ENCODE measurements around the gene TRIO. TPM values are rescaled to one million over a fixed set of nuclear protein-coding genes. Genes with fewer than 3 reads are reported as not detected.
A peak's percentile ranks its signal among the peaks of the same experiment; 100 is the strongest.

TRIO gene
- polyA plus RNA-seq, 3 donors = 1.7 to 45.8 (median 2.1) TPM

DNA sequence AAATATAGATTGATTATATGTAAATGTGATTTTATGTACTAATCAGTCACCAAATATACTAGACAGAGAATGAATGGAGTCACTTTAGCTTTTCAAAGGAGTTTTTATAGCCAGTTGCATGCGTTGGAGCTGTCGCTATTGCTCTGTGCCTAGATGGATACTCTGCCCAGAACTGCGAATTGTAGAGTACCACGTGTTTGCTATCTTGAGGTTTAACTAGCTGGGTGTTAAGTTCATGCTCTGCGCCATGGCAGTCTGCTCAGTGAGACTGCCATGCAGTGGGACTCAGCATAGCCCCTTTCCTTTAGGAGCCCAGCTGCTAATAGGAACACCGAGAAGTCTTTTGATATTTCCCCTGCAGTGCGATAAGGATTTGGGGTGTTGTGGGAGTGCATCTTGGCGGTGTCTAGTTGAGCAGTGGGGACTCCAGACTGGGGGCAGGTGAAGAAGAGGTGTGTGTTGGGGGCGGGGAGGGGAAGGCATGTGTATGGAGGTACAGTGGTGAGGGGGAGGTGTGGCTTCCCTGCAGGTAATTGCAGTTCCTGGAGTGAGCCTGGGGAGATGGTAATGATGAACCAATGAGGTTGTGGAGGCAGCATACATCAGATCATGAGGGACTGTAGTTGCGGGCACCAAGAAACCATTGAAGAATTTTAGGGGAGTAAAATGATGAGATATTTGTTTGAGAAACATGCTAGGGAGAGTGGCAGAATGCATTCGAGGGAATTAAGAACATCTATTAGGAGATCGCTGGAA is 118.9 kb downstream of the TRIO start:
- Histone ChIP-seq H4K20me1 (ENCODE audit: insufficient read depth, low read length) (peaks cover 93% of the 10 kb centered on the region), H3K27me3 (ENCODE audit: control insufficient read depth in 2 of 2, insufficient read depth in 2 of 2, low read length in 2 of 2) (no peaks in the 10 kb centered on the region), H3K79me2 (ENCODE audit: insufficient read depth, low read length) (peaks cover 58% of the 10 kb centered on the region), H3K9me3 (replicated peaks in 1 of 2; ENCODE audit: control insufficient read depth in 1 of 2, insufficient read depth in 1 of 2, low read length in 2 of 2) (no peaks in the 10 kb centered on the region), H3K36me3 (replicated peaks in 1 of 2; ENCODE audit: control insufficient read depth in 1 of 2, insufficient read depth in 2 of 2, low read length in 2 of 2) (no peaks in the 10 kb centered on the region), H3K4me1 (ENCODE audit: control insufficient read depth in 1 of 2, insufficient read depth in 2 of 2, low read length in 2 of 2) (peaks cover 9 to 14% of the 10 kb centered on the region in 2 donors), H3K4me3 (replicated peaks in 1 of 3; ENCODE audit: low read depth in 2 of 3, low read length in 3 of 3) (no peak overlapping the region), H3K4me2 (replicated peaks; ENCODE audit: extremely low read depth, low read length, poor library complexity, severe bottlenecking) (no peak overlapping the region), H2AFZ (ENCODE audit: insufficient read depth, low read depth, low read length, poor library complexity, severe bottlenecking) (no peak overlapping the region), H3K27ac (ENCODE audit: low read depth in 1 of 2, low read length in 2 of 2) (no peak overlapping the region), H3K9ac (ENCODE audit: insufficient read depth, low read length, poor library complexity, severe bottlenecking) (no peak overlapping the region)
- intact Hi-C loops (cut with micrococcal nuclease) = no loop called here
- H3K4me3 Mint-ChIP-seq = no peak overlapping the region
- no peak for DNase-seq
- H3K4me1 Mint-ChIP-seq = peaks cover 33% of the 10 kb centered on the region
- H3K36me3 Mint-ChIP-seq = no peaks in the 10 kb centered on the region
- no peak overlapping the region for H3K27ac Mint-ChIP-seq
- no peaks in the 10 kb centered on the region for H3K9me3 Mint-ChIP-seq
- 94% methylated on average over 12 of the region's 12 CpGs for WGBS (ENCODE audit: insufficient coverage)
- TF ChIP-seq, protein P1, sequence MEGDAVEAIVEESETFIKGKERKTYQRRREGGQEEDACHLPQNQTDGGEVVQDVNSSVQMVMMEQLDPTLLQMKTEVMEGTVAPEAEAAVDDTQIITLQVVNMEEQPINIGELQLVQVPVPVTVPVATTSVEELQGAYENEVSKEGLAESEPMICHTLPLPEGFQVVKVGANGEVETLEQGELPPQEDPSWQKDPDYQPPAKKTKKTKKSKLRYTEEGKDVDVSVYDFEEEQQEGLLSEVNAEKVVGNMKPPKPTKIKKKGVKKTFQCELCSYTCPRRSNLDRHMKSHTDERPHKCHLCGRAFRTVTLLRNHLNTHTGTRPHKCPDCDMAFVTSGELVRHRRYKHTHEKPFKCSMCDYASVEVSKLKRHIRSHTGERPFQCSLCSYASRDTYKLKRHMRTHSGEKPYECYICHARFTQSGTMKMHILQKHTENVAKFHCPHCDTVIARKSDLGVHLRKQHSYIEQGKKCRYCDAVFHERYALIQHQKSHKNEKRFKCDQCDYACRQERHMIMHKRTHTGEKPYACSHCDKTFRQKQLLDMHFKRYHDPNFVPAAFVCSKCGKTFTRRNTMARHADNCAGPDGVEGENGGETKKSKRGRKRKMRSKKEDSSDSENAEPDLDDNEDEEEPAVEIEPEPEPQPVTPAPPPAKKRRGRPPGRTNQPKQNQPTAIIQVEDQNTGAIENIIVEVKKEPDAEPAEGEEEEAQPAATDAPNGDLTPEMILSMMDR (IDR thresholded peaks at IDR 0.05) = no peak
- peaks cover 0 to 4% (median 1%) of the 10 kb centered on the region in 3 donors for H3K27me3 Mint-ChIP-seq (ENCODE audit: low read depth in 3 of 3)

DNA sequence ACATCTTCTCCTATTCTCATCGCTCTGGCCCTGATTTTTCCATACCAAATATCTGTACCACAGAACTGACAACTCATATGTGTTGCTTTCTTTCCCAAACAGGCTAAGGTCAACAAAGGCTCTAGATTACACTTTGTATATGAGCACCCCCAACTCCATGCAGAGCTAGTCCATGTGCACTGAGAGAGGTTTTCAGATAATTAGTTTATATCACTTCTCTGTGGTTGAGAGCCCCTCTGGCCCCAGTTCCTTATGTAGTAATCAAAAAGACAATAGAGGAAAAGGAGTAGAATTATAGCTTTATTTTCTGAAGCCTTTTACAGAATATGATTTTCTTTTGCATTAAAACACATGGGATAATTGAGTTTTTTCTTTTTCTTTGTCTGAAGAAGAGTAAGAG is 120.0 kb downstream of the TRIO start:
- H3K36me3 Mint-ChIP-seq = no peaks in the 10 kb centered on the region
- peak overlapping the region in 1 of 7 donors; percentile 65 for H3K27ac Mint-ChIP-seq

More for the DNA sequence above, 120.0 kb downstream of the TRIO start:
- peaks cover 90% of the 10 kb centered on the region for H4K20me1 ChIP-seq (ENCODE audit: insufficient read depth, low read length)
- TF ChIP-seq, protein P1 (IDR thresholded peaks at IDR 0.05) = no peak
- H3K79me2 ChIP-seq (ENCODE audit: insufficient read depth, low read length) = peaks cover 52% of the 10 kb centered on the region
- H3K36me3 ChIP-seq (replicated peaks in 1 of 2; ENCODE audit: control insufficient read depth in 1 of 2, insufficient read depth in 2 of 2, low read length in 2 of 2) = no peaks in the 10 kb centered on the region
- no peak overlapping the region for H3K4me3 Mint-ChIP-seq
- H3K4me1 ChIP-seq (ENCODE audit: control insufficient read depth in 1 of 2, insufficient read depth in 2 of 2, low read length in 2 of 2) = peaks cover 14 to 22% of the 10 kb centered on the region in 2 donors
- no peak overlapping the region for H2AFZ ChIP-seq (ENCODE audit: insufficient read depth, low read depth, low read length, poor library complexity, severe bottlenecking)
- WGBS (ENCODE audit: insufficient coverage) = 100% methylated on average over 1 of the region's 1 CpG
- peaks cover 41% of the 10 kb centered on the region for H3K4me1 Mint-ChIP-seq
- no peak overlapping the region for H3K4me2 ChIP-seq (replicated peaks; ENCODE audit: extremely low read depth, low read length, poor library complexity, severe bottlenecking)
- H3K27me3 ChIP-seq (ENCODE audit: control insufficient read depth in 2 of 2, insufficient read depth in 2 of 2, low read length in 2 of 2) = no peaks in the 10 kb centered on the region
- no peak overlapping the region for H3K9ac ChIP-seq (ENCODE audit: insufficient read depth, low read length, poor library complexity, severe bottlenecking)
- H3K27me3 Mint-ChIP-seq (ENCODE audit: low read depth in 3 of 3) = peaks cover 1 to 4% (median 2%) of the 10 kb centered on the region in 3 donors
- no peak overlapping the region for H3K27ac ChIP-seq (ENCODE audit: low read depth in 1 of 2, low read length in 2 of 2)
- H3K9me3 ChIP-seq (replicated peaks in 1 of 2; ENCODE audit: control insufficient read depth in 1 of 2, insufficient read depth in 1 of 2, low read length in 2 of 2) = no peaks in the 10 kb centered on the region
- DNase-seq = no peak
- no peaks in the 10 kb centered on the region for H3K9me3 Mint-ChIP-seq
- intact Hi-C loops (cut with micrococcal nuclease) = no loop called here
- H3K4me3 ChIP-seq (replicated peaks in 1 of 3; ENCODE audit: low read depth in 2 of 3, low read length in 3 of 3) = no peak overlapping the region

Measured in CD14-positive monocyte (primary cell).